Neural progenitor cell (in vitro differentiated cells): ENCODE data around the gene NHSL1.

ENCODE experiments used
- CTCF ChIP-seq: fragments of 200-600 bp; sonication (generic); IDR thresholded peaks from 2 replicates; pipeline ENCODE4 v1.5.1; 2017; ENCODE audit warnings: antibody characterized with exemption, mild to moderate bottlenecking
- EZH2 ChIP-seq: fragments of 200-600 bp; sonication (generic); IDR thresholded peaks from 2 replicates; pipeline ENCODE4 v1.6.1; 2017; ENCODE audit warnings: antibody characterized with exemption, mild to moderate bottlenecking, moderate library complexity
- EZH2phosphoT487 ChIP-seq: fragments of 200-600 bp; sonication (generic); IDR thresholded peaks from 2 replicates; pipeline ENCODE4 v1.6.1; 2017; ENCODE audit warnings: antibody characterized with exemption

DNA sequence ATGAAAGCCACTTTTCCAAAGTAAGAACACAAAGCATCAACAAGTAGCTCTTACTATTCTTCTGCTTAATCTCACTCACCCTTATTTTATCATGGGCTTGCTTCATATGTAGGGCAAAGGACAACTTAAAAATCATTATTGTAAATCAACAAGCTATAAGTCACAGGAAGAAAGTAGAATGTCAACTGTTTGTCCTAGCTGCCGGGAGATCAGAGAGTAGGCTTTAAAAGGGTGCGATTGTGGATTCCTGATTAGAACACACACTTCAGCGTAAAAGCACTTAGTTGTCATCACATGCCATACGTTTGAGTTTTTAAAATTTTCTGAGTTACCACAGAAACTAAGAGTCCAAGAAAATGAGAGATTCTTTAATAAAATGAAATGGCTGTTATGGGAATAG lies 44.4 kb upstream of the NHSL1 start:
- TF ChIP-seq EZH2 (no peak), CTCF (no peak), EZH2phosphoT487 (no peak)
